ENCODE results near the gene OSTN.

DNA sequence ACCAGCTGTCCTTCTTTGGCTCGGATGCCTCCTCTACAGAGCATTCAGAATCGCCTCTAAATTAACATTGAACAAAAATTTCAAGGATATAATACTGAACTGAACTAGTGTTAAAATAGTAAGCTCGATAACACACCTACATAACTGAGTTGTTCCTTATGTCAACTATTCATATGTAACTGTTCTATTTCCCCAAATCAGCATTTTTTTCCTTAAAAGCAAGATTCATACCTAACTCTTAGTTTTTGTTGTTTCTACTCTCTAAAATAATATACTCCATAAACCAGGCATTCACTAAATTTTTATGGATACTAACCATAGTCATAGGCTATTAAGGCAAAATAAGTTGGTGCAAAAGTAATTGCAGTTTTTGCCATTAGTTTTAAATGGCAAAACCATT lies 32.7 kb upstream of the OSTN start:
- TF ChIP-seq, protein P1, sequence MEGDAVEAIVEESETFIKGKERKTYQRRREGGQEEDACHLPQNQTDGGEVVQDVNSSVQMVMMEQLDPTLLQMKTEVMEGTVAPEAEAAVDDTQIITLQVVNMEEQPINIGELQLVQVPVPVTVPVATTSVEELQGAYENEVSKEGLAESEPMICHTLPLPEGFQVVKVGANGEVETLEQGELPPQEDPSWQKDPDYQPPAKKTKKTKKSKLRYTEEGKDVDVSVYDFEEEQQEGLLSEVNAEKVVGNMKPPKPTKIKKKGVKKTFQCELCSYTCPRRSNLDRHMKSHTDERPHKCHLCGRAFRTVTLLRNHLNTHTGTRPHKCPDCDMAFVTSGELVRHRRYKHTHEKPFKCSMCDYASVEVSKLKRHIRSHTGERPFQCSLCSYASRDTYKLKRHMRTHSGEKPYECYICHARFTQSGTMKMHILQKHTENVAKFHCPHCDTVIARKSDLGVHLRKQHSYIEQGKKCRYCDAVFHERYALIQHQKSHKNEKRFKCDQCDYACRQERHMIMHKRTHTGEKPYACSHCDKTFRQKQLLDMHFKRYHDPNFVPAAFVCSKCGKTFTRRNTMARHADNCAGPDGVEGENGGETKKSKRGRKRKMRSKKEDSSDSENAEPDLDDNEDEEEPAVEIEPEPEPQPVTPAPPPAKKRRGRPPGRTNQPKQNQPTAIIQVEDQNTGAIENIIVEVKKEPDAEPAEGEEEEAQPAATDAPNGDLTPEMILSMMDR (IDR thresholded peaks at IDR 0.05), result no peak
- no peak for TF ChIP-seq POLR2A (IDR thresholded peaks at IDR 0.05)
